HG02852 (cell line): ENCODE results near the gene TRAPPC12.
"Not testable (repeated sequence)": the region's sequence is repeated elsewhere in the genome, so short reads cannot be mapped to it uniquely, and the experiment has no call there.

Source experiments
- ATAC-seq: cut with Tn5 transposase; IDR thresholded peaks from one replicate; pipeline ENCODE4 v1.9.1; 2021; ENCODE audit warnings: mild to moderate bottlenecking, moderate library complexity; ENCODE audit not compliant: unreplicated experiment

Gene TRAPPC12

GRCh38 chr2:3430740-3431490 is 51.4 kb downstream of the TRAPPC12 start:
- no peak for ATAC-seq

- no peak for ATAC-seq
Observed at GRCh38 chr2:3432067-3432466, 52.6 kb downstream of the TRAPPC12 start.

GRCh38 chr2:3432693-3433338 is 53.3 kb downstream of the TRAPPC12 start:
- ATAC-seq = no peak

GRCh38 chr2:3433339-3433699 is 53.8 kb downstream of the TRAPPC12 start:
- ATAC-seq = no peak

DNA sequence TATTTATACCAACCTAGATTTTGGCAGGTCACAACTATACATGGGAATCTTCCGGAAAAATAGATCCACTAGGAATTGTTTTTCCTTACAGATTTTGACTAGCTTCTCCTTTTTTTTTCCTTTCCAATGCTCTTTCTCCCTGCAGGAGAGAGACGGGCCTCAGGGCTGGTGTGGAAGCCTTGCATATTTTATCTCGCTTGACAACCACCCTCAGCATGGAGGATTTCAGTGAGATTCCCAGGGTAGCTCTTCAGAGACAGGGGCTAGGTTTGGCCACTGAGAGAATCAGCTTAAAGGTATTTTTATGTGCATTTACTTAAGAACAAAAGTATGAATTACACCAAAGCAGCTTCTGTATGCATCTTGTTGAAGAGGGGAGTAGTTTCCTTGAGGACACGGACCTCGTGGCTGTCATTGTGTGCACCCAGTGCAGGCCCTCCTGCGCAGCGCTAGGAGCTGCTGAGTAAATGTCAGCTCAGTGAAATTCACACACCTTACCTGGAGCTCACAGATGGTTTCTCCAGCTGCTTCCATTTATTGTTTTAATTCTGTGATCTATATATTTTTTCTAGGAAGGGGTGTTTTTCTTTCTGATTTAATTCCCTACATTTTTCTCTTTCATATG is 54.4 kb downstream of the TRAPPC12 start:
- ATAC-seq = no peak

DNA sequence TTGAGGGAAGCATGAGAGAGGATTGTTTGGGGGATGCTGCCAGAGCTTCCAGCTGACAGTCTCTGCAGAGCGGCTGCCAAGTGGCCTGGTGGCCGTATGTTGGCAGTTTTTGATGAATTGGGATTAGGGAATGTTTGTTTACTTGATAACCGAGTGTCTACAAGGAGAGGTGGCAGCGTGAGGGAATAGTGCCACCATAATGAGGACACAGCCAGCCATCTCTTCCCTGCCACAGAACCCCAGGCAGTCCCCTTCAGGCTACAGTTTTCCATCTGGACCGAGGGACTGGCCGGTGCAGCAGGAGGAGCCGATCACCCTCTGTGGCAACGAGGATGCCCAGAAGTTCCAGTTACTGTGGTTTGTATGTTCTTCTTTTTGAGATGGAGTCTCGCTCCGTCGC is 55.2 kb downstream of the TRAPPC12 start:
- ATAC-seq = no peak

GRCh38 chr2:3435445-3435844 is 56.0 kb downstream of the TRAPPC12 start:
- no peak for ATAC-seq

GRCh38 chr2:3440477-3440876 is 61.0 kb downstream of the TRAPPC12 start:
- no peak for ATAC-seq

GRCh38 chr2:3441465-3441864 is 62.0 kb downstream of the TRAPPC12 start:
- ATAC-seq = no peak

- ATAC-seq = peak; percentile 79
Observed at GRCh38 chr2:3442185-3442584, 62.7 kb downstream of the TRAPPC12 start.

- ATAC-seq = no peak
Observed at GRCh38 chr2:3443083-3443482, 63.6 kb downstream of the TRAPPC12 start.

GRCh38 chr2:3443506-3444084 is 64.1 kb downstream of the TRAPPC12 start:
- no peak for ATAC-seq

GRCh38 chr2:3445891-3446290 is 66.4 kb downstream of the TRAPPC12 start:
- ATAC-seq = no peak

GRCh38 chr2:3446381-3446780 is 66.9 kb downstream of the TRAPPC12 start:
- no peak for ATAC-seq

- not testable (repeated sequence) for ATAC-seq
Observed at GRCh38 chr2:3447186-3447585, 67.7 kb downstream of the TRAPPC12 start.

DNA sequence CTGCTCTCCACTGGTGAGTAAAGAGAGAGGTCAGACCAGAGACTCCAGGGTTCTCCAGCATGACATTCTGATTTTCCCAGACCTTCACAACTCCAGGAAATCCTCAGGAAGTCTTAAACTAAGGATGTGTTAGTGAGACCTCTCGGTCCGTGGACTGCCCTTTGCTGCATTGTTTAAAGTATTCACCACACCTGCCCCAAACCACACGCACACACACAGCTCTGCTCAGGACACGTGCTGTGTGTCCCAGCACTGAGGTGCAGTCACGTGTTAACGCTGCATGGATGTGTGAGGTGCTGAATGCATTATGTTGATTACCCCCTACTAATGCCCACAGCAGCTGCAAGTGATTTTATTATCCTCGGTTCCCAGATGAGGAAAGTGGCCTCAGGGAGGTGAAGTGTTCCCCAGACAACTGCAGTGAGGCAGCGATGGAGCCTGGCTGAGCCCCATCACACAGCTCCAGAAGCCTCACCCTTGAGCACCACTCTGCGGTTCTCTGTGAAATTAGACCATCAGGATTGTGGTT is 68.4 kb downstream of the TRAPPC12 start:
- no peak for ATAC-seq

DNA sequence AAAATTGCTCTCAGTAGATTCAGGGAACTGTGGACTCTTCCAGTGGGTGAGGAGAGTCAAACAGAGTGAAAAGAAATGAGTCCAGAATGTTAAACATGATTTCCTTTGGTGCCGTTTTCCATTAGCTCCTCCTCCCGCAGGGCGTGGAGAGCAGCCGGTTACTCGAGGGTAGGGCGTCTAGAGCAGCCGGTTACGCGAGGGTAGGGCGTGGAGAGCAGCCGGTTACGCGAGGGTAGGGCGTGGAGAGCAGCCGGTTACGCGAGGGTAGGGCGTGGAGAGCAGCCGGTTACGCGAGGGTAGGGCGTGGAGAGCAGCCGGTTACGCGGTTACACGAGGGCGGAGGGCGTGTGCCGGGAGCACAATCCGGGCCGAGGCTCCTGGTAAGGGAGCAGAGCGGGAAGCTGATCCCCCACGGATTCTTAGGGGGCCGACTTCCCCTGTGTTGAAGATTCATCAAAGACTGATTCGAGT is 69.0 kb downstream of the TRAPPC12 start:
- ATAC-seq = not testable (repeated sequence)

DNA sequence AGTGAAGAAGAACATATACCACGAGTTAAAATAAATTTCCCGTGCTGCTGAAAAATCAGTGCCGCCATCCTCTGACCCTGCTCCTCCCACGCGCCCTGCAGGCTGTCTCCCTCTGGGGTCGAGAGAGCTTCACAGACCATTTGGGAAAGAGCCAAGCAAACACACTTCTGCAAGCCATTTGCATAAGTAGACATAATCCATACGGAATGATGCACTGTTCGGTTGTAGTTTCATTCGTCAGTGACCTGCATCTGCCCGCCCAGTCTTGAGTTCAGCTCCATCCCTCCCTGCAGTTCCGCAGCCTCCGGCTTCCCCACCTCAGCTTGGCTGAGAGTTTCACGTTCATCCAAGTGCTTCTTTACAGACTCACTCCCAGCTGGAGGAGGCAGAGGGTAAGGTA is 69.6 kb downstream of the TRAPPC12 start:
- ATAC-seq = no peak

GRCh38 chr2:3449936-3450335 is 70.4 kb downstream of the TRAPPC12 start:
- no peak for ATAC-seq

GRCh38 chr2:3450385-3451010 is 71.0 kb downstream of the TRAPPC12 start:
- ATAC-seq = no peak

DNA sequence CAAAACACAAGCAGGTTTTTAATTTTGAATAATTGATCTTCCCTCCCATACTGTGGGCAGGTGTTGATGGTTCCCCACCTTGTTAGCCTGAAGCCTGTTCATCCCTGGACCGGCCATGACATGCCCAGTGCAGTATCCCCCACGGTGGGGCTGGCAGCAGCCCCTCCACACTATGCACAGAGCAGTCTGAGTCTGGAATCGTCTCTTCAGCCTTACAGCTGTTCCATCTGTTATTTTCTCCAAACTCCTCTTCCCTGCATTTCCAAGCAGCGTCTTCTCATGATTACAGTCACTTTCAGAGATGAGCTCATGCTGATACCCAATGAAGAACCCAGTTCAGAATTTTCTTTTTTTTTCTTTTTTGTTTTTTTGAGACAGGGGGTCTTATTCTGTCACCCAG is 71.7 kb downstream of the TRAPPC12 start:
- no peak for ATAC-seq
